Heart left ventricle (tissue), 16 donors: ENCODE results near the gene MOGAT1. TPM values are rescaled to one million over a fixed set of nuclear protein-coding genes. Genes with fewer than 3 reads are reported as not detected.

ENCODE experiments used
- ATAC-seq, 4 donors: fragments of 200-7000 bp; cut with Tn5 transposase; one replicate each; pipeline ENCODE4 v1.9.1; 2020 to 2022; ENCODE audit warnings: moderate library complexity in 4 of 4, mild to moderate bottlenecking in 3 of 4, moderate number of reproducible peaks in 1 of 4
- DNase-seq, 5 donors: peaks; one replicate each; pipeline ENCODE4 v3.0.0-alpha.2; 2020
- H3K27ac ChIP-seq, 12 donors: fragments of 200-600 bp; sonication (generic) in 4 of 12; one replicate each; pipeline versions ENCODE4 v1.5.0 to v1.8.0; 2016 to 2022; ENCODE audit warnings: mild to moderate bottlenecking in 2 of 12
- H3K27me3 ChIP-seq, 9 donors: fragments of 200-600 bp; sonication (generic) in 2 of 9; one replicate each; pipeline versions ENCODE4 v1.5.1 to v1.8.0; 2016 to 2022; ENCODE audit warnings: mild to moderate bottlenecking in 3 of 9
- H3K36me3 ChIP-seq, 9 donors: fragments of 200-600 bp; sonication (generic) in 2 of 9; one replicate each; pipeline versions ENCODE4 v1.5.0 to v1.8.0; 2018 to 2022; ENCODE audit warnings: mild to moderate bottlenecking in 2 of 9
- H3K4me1 ChIP-seq, 12 donors: fragments of 200-600 bp; sonication (generic) in 4 of 12; one replicate each; pipeline versions ENCODE4 v1.5.0 to v1.8.0; 2016 to 2022; ENCODE audit warnings: mild to moderate bottlenecking in 3 of 12
- H3K4me3 ChIP-seq, 12 donors: fragments of 200-600 bp; sonication (generic) in 4 of 12; one replicate each; pipeline versions ENCODE4 v1.5.0 to v1.8.0; 2017 to 2022; ENCODE audit warnings: mild to moderate bottlenecking in 9 of 12, moderate library complexity in 4 of 12
- H3K9me3 ChIP-seq, 12 donors: fragments of 200-600 bp; sonication (generic) in 4 of 12; one replicate each; pipeline versions ENCODE4 v1.5.0 to v1.8.0; 2016 to 2022; ENCODE audit warnings: mild to moderate bottlenecking in 1 of 12
- CTCF ChIP-seq, 12 donors: fragments of 200-600 bp; sonication (generic) in 4 of 12; IDR thresholded peaks; one replicate each; pipeline versions ENCODE4 v1.5.0 to v1.8.0; 2018 to 2022; ENCODE audit warnings: antibody characterized with exemption in 12 of 12, mild to moderate bottlenecking in 5 of 12
- POLR2A ChIP-seq, 2 donors: fragments of 450-650 bp; IDR thresholded peaks; one replicate each; pipeline ENCODE4 v1.6.1; 2017; ENCODE audit warnings: antibody characterized with exemption in 2 of 2, mild to moderate bottlenecking in 2 of 2, moderate library complexity in 2 of 2
- WGBS, 4 donors: extraction: QIAGEN DNeasy Blood & Tissue Kit in 2 of 4; methylation state at CpG; one replicate each; pipeline versions ENCODE4 v1.1.5 to v1.1.7; 2013 to 2018; 5-methylcytosine and 5-hydroxymethylcytosine counted together
- intact Hi-C, 10 donors: fragments of 100-400 bp; cut with DNase I; formaldehyde crosslinking; loops; one replicate each; pipeline versions ENCODE4 v1.11.1 to v1.14.2; 2022
- long read RNA-seq, 3 donors: library from polyadenylated mRNA; unstranded; transcript quantifications; one replicate each; pipeline ENCODE4 v2.0.0, GENCODE V29; 2020 to 2021
- polyA plus RNA-seq, 2 donors: library from polyadenylated mRNA; stranded (reverse); fragments of 200-250 nt; gene quantifications; one replicate each; pipeline ENCODE4 v1.2.3, GENCODE V29; 2013
- total RNA-seq, 9 donors: library from RNA; depleted of rRNA in 2 of 9; stranded (reverse); fragments of >200 nt in 2 of 9; fragmentation: NEBNext Ultra II Directional in 3 of 9; extraction: Animal tissue kit (Norgen Biotek cat#: 25700) in 3 of 9; gene quantifications; one replicate each; pipeline versions ENCODE4 v1.1.0 to v1.2.4, GENCODE V29; 2016 to 2023
- donor health status: ischemic (EF 13 %, LVEDD 7.1; RV severe dilation, severe dysfunction).
- donor health status: healthy with polysubstance abuse.
- donor health status: DM: no; HTN: yes; CAD: no.
- donor health status: DM: no; HTN: no; CAD: no.
- donor health status: ischemic (EF 25% LVEDD 6.9; RV normal size, moderate dysfunction).
- donor health status: ischemic (EF 25% LVEDD 5.7; RV mildly dilated, moderate dysfunction).
- donor health status: healthy.
- donor health status: DM: yes; HTN: yes; CAD: no.
- donor health status: ischemic (EF 35%, LVEDD 5.7; RV mildly dilated, moderate dysfunction).
- donor health status: nonischemic (EF 11% LVEDD 7.7; RV severe dilation, severe dysfunction).
- donor health status: DM: yes; HTN: yes; CAD: no.
- donor health status: PGD.
- donor health status: ischemic (EF 29% LVEDD 5.4; RV normal size, mild dysfunction).
- donor health status: nonischemic (EF 23%, LVEDD 6.1; RV moderate dilation, normal function).

The MOGAT1 gene
- 1 to 10 TPM in 1 of 9 donors, under 1 TPM in 7, not detected in 1; 0.29 to 1.1 (median 0.41) TPM for total RNA-seq
- under 1 TPM in 1 of 2 donors, not detected in 1; 0.19 TPM for polyA plus RNA-seq
- long read RNA-seq, donor 1 = 0 reads
- long read RNA-seq, donor 2, partial matches to known transcripts = 2 of 2 reads
- long read RNA-seq, donor 2, other reads (novel, unspliced or antisense) = 0 of 2 reads
- long read RNA-seq, donor 3 = 0 reads

GRCh38 chr2:222671259-222672067 lies at the start of gene MOGAT1:
MOGAT1 (plus strand) TSS chr2:222671658; CDS start chr2:222671786, 128 bp downstream.
- peaks cover 0 to 22% (median 4%) of the 10 kb centered on the region in 9 donors for H3K27me3 ChIP-seq
- intact Hi-C loops = no loop called here
- H3K9me3 ChIP-seq = no peaks in the 10 kb centered on the region
- no peaks in the 10 kb centered on the region for H3K36me3 ChIP-seq
- WGBS, 4 donors = 3 to 9% (median 4%) methylated on average over 23 to 66 of the region's 66 CpGs
- DNase-seq = peak; percentile 22 to 76 (median 59)
- H3K4me3 ChIP-seq = peak within 1 kb of the TSS in 11 of 12 donors; percentile 23 to 64 (median 55)
- H3K27ac ChIP-seq = peak within 1 kb of the TSS in 3 of 12 donors; percentile 32 to 63 (median 51)
- H3K4me1 ChIP-seq = peaks cover 0 to 25% (median 5%) of the 10 kb centered on the region in 12 donors
- TF ChIP-seq CTCF (IDR thresholded peaks at IDR 0.05) (no peak), POLR2A (IDR thresholded peaks at IDR 0.05) (peak in 1 of 2 donors; percentile 15)
- peak; percentile 66 to 91 (median 84) for ATAC-seq

GRCh38 chr2:222621893-222622292 lies 49.6 kb upstream of the MOGAT1 start:
- H3K4me3 ChIP-seq = no peak overlapping the region
- 51 to 76% (median 62%) methylated on average over 4 of the region's 4 CpGs for WGBS, 4 donors
- H3K27ac ChIP-seq = peak overlapping the region in 2 of 12 donors; percentile 33 to 72
- H3K4me1 ChIP-seq = peaks cover 0 to 16% (median 0%) of the 10 kb centered on the region in 12 donors
- no peaks in the 10 kb centered on the region for H3K9me3 ChIP-seq
- peaks cover 0 to 98% (median 78%) of the 10 kb centered on the region in 9 donors for H3K36me3 ChIP-seq
- ATAC-seq (peak; percentile 54 to 86 (median 83)), DNase-seq (no peak)
- TF ChIP-seq CTCF (IDR thresholded peaks at IDR 0.05) (no peak), POLR2A (IDR thresholded peaks at IDR 0.05) (no peak)
- no peaks in the 10 kb centered on the region for H3K27me3 ChIP-seq
- intact Hi-C loops = no loop called here

GRCh38 chr2:222622910-222623309 lies 48.5 kb upstream of the MOGAT1 start:
- intact Hi-C loops = no loop called here
- Histone ChIP-seq H3K9me3 (no peaks in the 10 kb centered on the region), H3K27ac (peak overlapping the region in 1 of 12 donors; percentile 72), H3K4me3 (no peak overlapping the region), H3K27me3 (no peaks in the 10 kb centered on the region), H3K4me1 (peaks cover 0 to 16% (median 0%) of the 10 kb centered on the region in 12 donors), H3K36me3 (peaks cover 0 to 100% (median 79%) of the 10 kb centered on the region in 9 donors)
- ATAC-seq = no peak
- WGBS, 4 donors = 87 to 98% (median 91%) methylated on average over 2 of the region's 2 CpGs
- TF ChIP-seq POLR2A (IDR thresholded peaks at IDR 0.05) (no peak), CTCF (IDR thresholded peaks at IDR 0.05) (no peak)
- DNase-seq = no peak

GRCh38 chr2:222623756-222624309 lies 47.6 kb upstream of the MOGAT1 start:
- WGBS, 4 donors = 75 to 88% (median 81%) methylated on average over 6 of the region's 6 CpGs
- Histone ChIP-seq H3K36me3 (peaks cover 0 to 100% (median 80%) of the 10 kb centered on the region in 9 donors), H3K4me3 (no peak overlapping the region), H3K27me3 (no peaks in the 10 kb centered on the region), H3K27ac (peak overlapping the region in 2 of 12 donors; percentile 38 to 72), H3K9me3 (no peaks in the 10 kb centered on the region), H3K4me1 (peaks cover 0 to 16% (median 0%) of the 10 kb centered on the region in 12 donors)
- DNase-seq = no peak
- ATAC-seq = no peak
- TF ChIP-seq POLR2A (IDR thresholded peaks at IDR 0.05) (no peak), CTCF (IDR thresholded peaks at IDR 0.05) (no peak)
- intact Hi-C loops = no loop called here
